IMR-90 (cell line): ENCODE measurements around the gene CENATAC. TPM values are rescaled to one million over a fixed set of nuclear protein-coding genes. Genes with fewer than 3 reads are reported as not detected.
A peak's percentile ranks its signal among the peaks of the same experiment; 100 is the strongest.

Source experiments
- ATAC-seq: fragments of 200-7000 bp; cut with Tn5 transposase; 2 replicates; pipeline ENCODE4 v1.9.1; 2020; ENCODE audit warnings: low read depth, mild to moderate bottlenecking, moderate library complexity
- BruUV-seq: library from RNA; stranded (reverse); fragments of 400-500 nt; replicated peaks from 2 replicates; lab custom pipeline; 2021; lab: Mats Ljungman, UMichigan
- CTCF ChIA-PET: fragments of 300-600 bp; formaldehyde crosslinking; extraction: SDS; loops from one replicate; lab custom pipeline; 2021; ENCODE audit warnings: antibody characterized with exemption; lab: Yijun Ruan, JAX
- POLR2A ChIA-PET: fragments of 300-600 bp; sonication (Branson Sonifier 250); formaldehyde crosslinking; loops from one replicate; lab custom pipeline; 2022; ENCODE audit warnings: antibody characterized with exemption; ENCODE audit not compliant: unreplicated experiment; lab: Charles Lee
- DNase-seq: peaks from one replicate; pipeline ENCODE4 v3.0.0; 2013
- H2AFZ ChIP-seq: replicated peaks from 2 replicates; pipeline ENCODE3; 2013; ENCODE audit warnings: low read length, mild to moderate bottlenecking; ENCODE audit not compliant: poor library complexity
- H2AK5ac ChIP-seq: 2 replicates; pipeline ENCODE4 v1.6.1; 2013; ENCODE audit warnings: low read depth, low read length, inconsistent platforms
- H2AK9ac ChIP-seq: replicated peaks from 2 replicates; pipeline ENCODE3; 2013; ENCODE audit warnings: mild to moderate bottlenecking, low read depth, low read length, moderate library complexity; ENCODE audit not compliant: poor library complexity
- H2BK120ac ChIP-seq: 2 replicates; pipeline ENCODE4 v1.6.1; 2013; ENCODE audit warnings: low read depth, low read length, inconsistent platforms
- H2BK15ac ChIP-seq: 3 replicates; pipeline ENCODE4 v1.6.1; 2013; ENCODE audit warnings: low read depth, low read length, inconsistent platforms
- H2BK20ac ChIP-seq: 2 replicates; pipeline ENCODE4 v1.6.1; 2013; ENCODE audit warnings: low read depth, mild to moderate bottlenecking, inconsistent platforms, low read length, moderate library complexity
- H2BK5ac ChIP-seq: 2 replicates; pipeline ENCODE4 v1.6.1; 2013; ENCODE audit warnings: mild to moderate bottlenecking, low read depth, low read length, inconsistent platforms; ENCODE audit not compliant: poor library complexity, severe bottlenecking
- H3K14ac ChIP-seq: replicated peaks from 2 replicates; pipeline ENCODE4 v1.6.1; 2013; ENCODE audit warnings: low read depth, low read length, inconsistent platforms
- H3K18ac ChIP-seq: 2 replicates; pipeline ENCODE4 v1.6.1; 2013; ENCODE audit warnings: low read depth, low read length, control low read depth
- H3K23ac ChIP-seq: 2 replicates; pipeline ENCODE4 v1.6.1; 2013; ENCODE audit warnings: low read depth, low read length, inconsistent platforms
- H3K27ac ChIP-seq: 2 replicates; pipeline ENCODE4 v1.5.1; 2013; ENCODE audit warnings: mild to moderate bottlenecking, control low read depth, low read length; ENCODE audit not compliant: insufficient read depth
- H3K27me3 ChIP-seq: 2 replicates; pipeline ENCODE4 v1.6.1; 2013; ENCODE audit warnings: low read length; ENCODE audit not compliant: control insufficient read depth, insufficient read depth
- H3K36me3 ChIP-seq: 2 replicates; pipeline ENCODE4 v1.6.1; 2013; ENCODE audit warnings: low read length, mixed read lengths; ENCODE audit not compliant: control insufficient read depth, insufficient read depth
- H3K4ac ChIP-seq: 2 replicates; pipeline ENCODE4 v1.6.1; 2013; ENCODE audit warnings: low read depth, low read length, inconsistent platforms
- H3K4me1 ChIP-seq: 2 replicates; pipeline ENCODE4 v1.6.1; 2013; ENCODE audit warnings: low read length, mixed read lengths; ENCODE audit not compliant: control insufficient read depth, insufficient read depth
- H3K4me2 ChIP-seq: 2 replicates; pipeline ENCODE4 v1.6.1; 2013; ENCODE audit warnings: low read depth, mild to moderate bottlenecking, control low read depth, low read length, moderate library complexity
- H3K4me3 ChIP-seq: 2 replicates; pipeline ENCODE4 v1.5.1; 2013; ENCODE audit warnings: low read depth, mild to moderate bottlenecking, control low read depth, low read length, moderate library complexity; ENCODE audit not compliant: insufficient read depth
- H3K56ac ChIP-seq: 2 replicates; pipeline ENCODE4 v1.6.1; 2013; ENCODE audit warnings: low read length, inconsistent platforms; ENCODE audit not compliant: insufficient read depth; ENCODE audit errors: extremely low read depth
- H3K79me1 ChIP-seq, 2 experiments: 2 replicates each; pipeline ENCODE4 v1.6.1; 2013; ENCODE audit warnings: low read length in 2 of 2, inconsistent platforms in 1 of 2, low read depth in 1 of 2
- H3K9ac ChIP-seq: 2 replicates; pipeline ENCODE4 v1.6.1; 2013; ENCODE audit warnings: low read depth, low read length, control low read depth
- H3K9me1 ChIP-seq: 2 replicates; pipeline ENCODE4 v1.6.1; 2013; ENCODE audit warnings: low read length, inconsistent platforms; ENCODE audit not compliant: insufficient read depth
- H3K9me3 ChIP-seq: 2 replicates; pipeline ENCODE4 v1.6.1; 2013; ENCODE audit warnings: low read length; ENCODE audit not compliant: control insufficient read depth, insufficient read depth
- H4K20me1 ChIP-seq: 2 replicates; pipeline ENCODE4 v1.6.1; 2013; ENCODE audit warnings: low read length, inconsistent platforms; ENCODE audit not compliant: insufficient read depth
- H4K5ac ChIP-seq: 2 replicates; pipeline ENCODE4 v1.6.1; 2013; ENCODE audit warnings: mild to moderate bottlenecking, low read depth, low read length, control low read depth
- H4K8ac ChIP-seq, 2 experiments: 2 replicates each; pipeline ENCODE4 v1.6.1; 2013; ENCODE audit warnings: low read depth in 2 of 2, low read length in 2 of 2, control low read depth in 1 of 2, inconsistent platforms in 1 of 2
- H4K91ac ChIP-seq: 2 replicates; pipeline ENCODE4 v1.6.1; 2013; ENCODE audit warnings: low read depth, low read length, inconsistent platforms; ENCODE audit not compliant: insufficient read depth
- BHLHE40 ChIP-seq: fragments of 150-350 bp; IDR thresholded peaks from 2 replicates; pipeline ENCODE4 v1.6.1; 2016; ENCODE audit warnings: mild to moderate bottlenecking, low read depth, low read length
- FOS ChIP-seq: fragments of 150-350 bp; IDR thresholded peaks from 2 replicates; pipeline ENCODE4 v1.6.1; 2016; ENCODE audit warnings: low read depth, low read length
- MAFK ChIP-seq: IDR thresholded peaks from 2 replicates; pipeline ENCODE4 v1.6.1; 2012; ENCODE audit warnings: low read depth, low read length, improper control_type of control experiment
- MAZ ChIP-seq: IDR thresholded peaks from 2 replicates; pipeline ENCODE4 v1.6.1; 2012; ENCODE audit warnings: low read depth, mild to moderate bottlenecking, low read length, improper control_type of control experiment, moderate library complexity, borderline replicate concordance
- POLR2A ChIP-seq: IDR thresholded peaks from 2 replicates; pipeline ENCODE4 v1.6.1; 2012; ENCODE audit warnings: mild to moderate bottlenecking, low read depth, low read length
- RFX5 ChIP-seq: IDR thresholded peaks from 2 replicates; pipeline ENCODE4 v1.8.0; 2012; ENCODE audit warnings: low read depth, mild to moderate bottlenecking, low read length, moderate library complexity
- USF2 ChIP-seq: fragments of 150-350 bp; IDR thresholded peaks from 2 replicates; pipeline ENCODE4 v1.6.1; 2017; ENCODE audit warnings: mild to moderate bottlenecking, antibody characterized with exemption, low read length, low read depth
- WGBS, 2 experiments: methylation state at CpG; one replicate each; pipeline versions ENCODE4 v1.1.5 to v1.1.7; 2013; ENCODE audit warnings: missing lambda C conversion rate in 2 of 2; ENCODE audit not compliant: insufficient read length in 1 of 2; ENCODE audit errors: extremely low coverage in 2 of 2; 5-methylcytosine and 5-hydroxymethylcytosine counted together
- dilution Hi-C: fragments of 300-500 bp; cut with HindIII; formaldehyde crosslinking; loops from one replicate; pipeline ENCODE4 v1.14.3; 2018; ENCODE audit warnings: low sequenced_read_pairs; ENCODE audit not compliant: unreplicated experiment
- in situ Hi-C: fragments of 300-500 bp; cut with MboI; formaldehyde crosslinking; loops from 3 replicates; pipeline ENCODE4 v1.14.3; 2019; ENCODE audit warnings: low sequenced_read_pairs, inconsistent platforms, mixed read lengths
- intact Hi-C: fragments of 100-400 bp; cut with micrococcal nuclease; formaldehyde crosslinking; loops from 2 replicates; pipeline ENCODE4 v1.10.0; 2022
- polyA plus RNA-seq, 3 experiments: library from polyadenylated mRNA; depleted of rRNA; stranded (reverse); fragments of >200 nt; gene quantifications; 2 replicates each; pipeline ENCODE4 v1.2.3, GENCODE V29; 2012; ENCODE audit warnings: low replicate concordance in 1 of 3
- total RNA-seq: library from RNA; depleted of rRNA; stranded (reverse); fragments of >200 nt; gene quantifications from 2 replicates; pipeline ENCODE4 v1.2.3, GENCODE V29; 2012

CENATAC gene
- total and polyA plus RNA-seq, 2 of the 4 experiments (the other 2 are of a cell fraction), result 13.1 to 16.7 TPM

- Histone ChIP-seq H2AK9ac (no peak overlapping the region), H3K14ac (no peak overlapping the region), H3K18ac (no peak overlapping the region), H2BK120ac (no peak overlapping the region), H3K9ac (no peak overlapping the region), H2BK5ac (no peak overlapping the region), H4K5ac (no peak overlapping the region), H3K9me3 (no peaks in the 10 kb centered on the region), H2BK15ac (no peak overlapping the region), H3K9me1 (no peaks in the 10 kb centered on the region; the same call in 1 of the 2 replicates), H4K91ac (no peak overlapping the region), H2AFZ (peak overlapping the region; percentile 63), H3K4ac (no peak overlapping the region), H3K4me3 (no peak overlapping the region), H2AK5ac (no peak overlapping the region), H3K56ac (no peak overlapping the region), H3K23ac (no peak overlapping the region), H3K79me1 (no peaks in the 10 kb centered on the region), H3K4me1 (no peaks in the 10 kb centered on the region), H3K4me2 (no peak overlapping the region), H4K20me1 (no peaks in the 10 kb centered on the region), H3K27me3 (peaks cover 11% of the 10 kb centered on the region; the same call in 1 of the 2 replicates), H2BK20ac (no peak overlapping the region), H4K8ac (no peak overlapping the region), H3K27ac (no peak overlapping the region), H3K36me3 (no peaks in the 10 kb centered on the region)
- TF ChIP-seq POLR2A, result no peak
- no peak for TF ChIP-seq BHLHE40
- no peak for TF ChIP-seq MAFK
- no peak for TF ChIP-seq RFX5
- TF ChIP-seq FOS, result no peak
- no peak for TF ChIP-seq USF2
- no peak for TF ChIP-seq MAZ
- ChIA-PET CTCF (no interaction called here), POLR2A (no interaction called here)
- no TSS peak for BruUV-seq
- WGBS, 2 experiments, result no CpG with 5 or more reads among the region's 2 CpGs
- in situ Hi-C loops (no loop called here), dilution Hi-C loops (no loop called here), intact Hi-C loops (no loop called here)
- ATAC-seq, result no peak
- no peak for DNase-seq
These were observed 13.1 kb upstream of the CENATAC start for GRCh38 chr11:118984825-118985224.
